HG02571 (cell line): ENCODE results near the gene BACH2.
"Not testable (repeated sequence)": the region's sequence is repeated elsewhere in the genome, so short reads cannot be mapped to it uniquely, and the experiment has no call there.

Experiments used
- ATAC-seq: cut with Tn5 transposase; IDR thresholded peaks from one replicate; pipeline ENCODE4 v1.9.1; 2021; ENCODE audit warnings: mild to moderate bottlenecking, moderate library complexity; ENCODE audit not compliant: unreplicated experiment

BACH2 gene

DNA sequence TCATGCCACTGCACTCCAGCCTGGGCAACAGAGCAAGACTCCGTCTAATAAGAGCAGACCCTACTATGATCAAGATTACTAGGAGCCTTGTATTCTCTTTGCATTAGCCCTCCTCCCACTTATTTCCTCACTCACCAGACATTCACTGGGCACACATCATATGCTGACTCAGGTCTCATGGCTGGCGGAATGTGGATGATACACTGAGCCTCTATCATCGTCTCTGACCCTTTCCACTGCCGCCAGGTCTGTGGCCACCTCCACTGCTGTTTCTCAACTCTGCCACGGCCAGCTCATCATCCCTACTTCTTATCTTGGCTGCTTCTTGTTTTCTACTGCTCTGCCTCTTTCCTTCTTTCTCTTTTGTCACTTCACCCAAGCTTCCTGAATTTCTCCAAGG is 161.0 kb downstream of the BACH2 start:
- no peak for ATAC-seq

DNA sequence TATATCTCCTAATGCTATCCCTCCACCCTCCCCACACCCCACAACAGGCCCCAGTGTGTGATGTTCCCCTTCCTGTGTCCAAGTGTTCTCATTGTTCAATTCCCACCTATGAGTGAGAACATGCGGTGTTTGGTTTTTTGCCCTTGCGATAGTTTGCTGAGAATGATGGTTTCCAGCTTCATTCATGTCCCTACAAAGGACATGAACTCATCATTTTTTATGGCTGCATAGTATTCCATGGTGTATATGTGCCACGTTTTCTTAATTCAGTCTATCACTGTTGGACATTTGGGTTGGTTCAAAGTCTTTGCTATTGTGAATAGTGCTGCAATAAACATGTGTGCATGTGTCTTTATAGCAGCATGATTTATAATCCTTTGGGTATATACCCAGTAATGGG is 163.0 kb downstream of the BACH2 start:
- not testable (repeated sequence) for ATAC-seq

GRCh38 chr6:90131614-90132423 is 164.8 kb downstream of the BACH2 start:
- no peak for ATAC-seq

DNA sequence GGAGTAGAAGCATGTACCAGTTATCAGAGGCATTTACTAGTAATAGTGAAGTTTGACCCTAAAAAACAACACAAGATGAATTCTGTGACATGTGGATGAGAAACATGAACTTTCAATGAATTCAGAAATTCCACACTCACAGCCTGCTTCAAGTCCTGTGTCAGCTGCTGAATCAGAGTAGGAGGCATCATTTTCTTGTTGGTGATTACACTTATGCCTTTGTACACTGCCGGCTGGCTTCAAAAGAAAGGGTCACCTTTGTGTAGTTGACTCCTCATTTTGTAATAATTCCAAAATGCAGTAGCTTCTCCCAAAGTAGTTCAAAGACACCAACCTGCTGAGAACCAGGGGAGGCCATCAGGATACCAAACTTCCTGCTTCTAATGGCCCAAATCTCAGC is 165.5 kb downstream of the BACH2 start:
- no peak for ATAC-seq

GRCh38 chr6:90128687-90129086 is 168.0 kb downstream of the BACH2 start:
- not testable (repeated sequence) for ATAC-seq

DNA sequence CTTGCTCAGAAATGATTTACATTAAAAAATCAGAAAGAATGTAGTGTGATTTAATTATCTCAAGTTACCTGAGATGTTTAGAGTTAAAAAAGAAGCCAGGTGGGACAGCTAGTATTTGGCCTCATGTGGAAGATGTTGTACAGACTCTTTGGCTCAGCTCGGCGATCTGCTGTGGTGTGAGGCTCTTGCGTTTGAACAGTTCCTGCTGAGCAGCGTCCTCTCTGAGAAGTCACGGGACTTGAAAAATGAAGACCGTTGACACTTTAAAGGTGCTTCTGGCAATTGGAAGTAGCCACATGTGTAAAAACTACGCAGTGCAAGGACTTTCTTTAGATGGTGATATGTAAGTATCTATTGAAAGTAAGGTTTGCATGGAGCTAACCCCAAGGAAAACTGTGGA is 169.0 kb downstream of the BACH2 start:
- ATAC-seq: no peak

DNA sequence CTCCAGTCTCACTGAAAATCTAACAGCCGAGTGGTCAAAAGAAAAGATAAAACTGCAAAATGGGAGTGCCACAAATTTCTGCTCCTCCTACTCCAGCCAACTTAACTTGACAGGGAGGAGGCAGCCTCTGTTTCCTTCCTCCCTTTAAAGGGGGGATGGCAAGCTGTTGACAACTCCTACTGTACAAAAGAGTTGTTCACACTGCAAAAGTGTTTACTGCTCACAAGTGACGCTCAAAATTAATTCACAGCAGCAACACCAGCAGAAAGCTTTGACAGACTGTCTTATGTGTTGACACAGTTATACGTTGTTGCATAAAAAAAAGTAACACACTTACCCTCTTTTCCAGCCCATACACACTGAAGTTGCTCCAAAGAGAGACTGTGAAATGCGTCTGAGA is 169.8 kb downstream of the BACH2 start:
- no peak for ATAC-seq

- no peak for ATAC-seq
These were observed 170.5 kb downstream of the BACH2 start for GRCh38 chr6:90126181-90126580.

GRCh38 chr6:90124874-90125510 is 171.7 kb downstream of the BACH2 start:
- ATAC-seq: no peak

DNA sequence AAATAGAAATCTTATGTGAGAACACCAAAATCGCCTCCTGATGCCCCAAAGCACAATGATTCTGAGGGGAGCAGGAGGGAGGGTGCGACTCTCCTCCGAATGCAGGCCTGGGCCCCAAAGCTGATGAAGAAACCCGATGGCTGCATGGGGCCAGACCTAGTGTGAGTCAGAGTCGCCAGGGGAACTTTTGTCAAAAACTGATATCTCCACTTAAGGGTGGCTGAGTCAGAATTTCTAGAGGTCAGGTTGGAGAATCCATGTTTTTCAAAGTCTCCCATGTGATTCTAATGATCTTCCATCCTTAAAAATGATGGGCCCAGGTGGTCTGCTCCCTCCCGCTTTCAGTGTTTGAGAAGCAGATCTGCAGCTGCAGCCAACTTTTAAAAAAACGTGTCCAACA is 172.8 kb downstream of the BACH2 start:
- no peak for ATAC-seq

DNA sequence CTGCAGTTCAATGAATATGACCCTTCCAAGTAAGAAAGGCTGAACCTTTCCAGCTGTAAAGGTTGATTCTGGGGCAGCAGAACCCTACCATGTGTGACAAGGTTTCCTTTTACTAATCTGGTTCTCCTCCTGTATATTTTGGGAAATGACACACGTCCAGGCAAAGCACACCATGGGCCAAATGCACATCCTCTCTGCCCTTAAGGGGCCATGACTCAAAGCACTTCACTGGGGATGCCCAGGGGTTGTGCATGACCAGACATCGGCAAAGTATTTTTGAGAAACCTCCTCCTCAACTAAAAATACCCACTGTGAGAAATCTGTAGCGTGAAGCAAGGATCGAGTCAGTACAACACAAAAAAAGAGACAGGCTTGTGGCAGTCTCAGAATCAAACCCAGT is 174.7 kb downstream of the BACH2 start:
- ATAC-seq: no peak

- ATAC-seq: no peak
These were observed 176.3 kb downstream of the BACH2 start for GRCh38 chr6:90120327-90120726.

DNA sequence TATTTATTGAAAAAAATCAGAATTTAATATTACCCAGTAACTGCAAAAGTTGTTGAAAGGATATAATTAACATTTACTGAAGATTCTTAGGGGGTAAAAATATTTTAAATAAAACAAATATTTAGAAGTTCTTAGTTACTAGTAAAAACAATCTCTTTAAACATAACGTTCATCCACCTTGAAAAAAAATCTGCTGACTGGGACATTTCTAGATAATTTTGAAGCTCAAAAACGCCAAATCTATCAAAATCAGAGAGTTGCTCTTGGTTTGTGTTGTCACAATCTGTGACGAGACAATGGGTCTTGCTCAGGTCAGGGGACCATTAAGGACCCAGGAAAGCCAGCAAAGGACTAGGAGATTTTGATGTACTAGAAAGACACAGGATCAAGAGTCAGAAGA is 177.0 kb downstream of the BACH2 start:
- ATAC-seq: no peak

- ATAC-seq: no peak
These were observed 178.1 kb downstream of the BACH2 start for GRCh38 chr6:90118581-90118980.

DNA sequence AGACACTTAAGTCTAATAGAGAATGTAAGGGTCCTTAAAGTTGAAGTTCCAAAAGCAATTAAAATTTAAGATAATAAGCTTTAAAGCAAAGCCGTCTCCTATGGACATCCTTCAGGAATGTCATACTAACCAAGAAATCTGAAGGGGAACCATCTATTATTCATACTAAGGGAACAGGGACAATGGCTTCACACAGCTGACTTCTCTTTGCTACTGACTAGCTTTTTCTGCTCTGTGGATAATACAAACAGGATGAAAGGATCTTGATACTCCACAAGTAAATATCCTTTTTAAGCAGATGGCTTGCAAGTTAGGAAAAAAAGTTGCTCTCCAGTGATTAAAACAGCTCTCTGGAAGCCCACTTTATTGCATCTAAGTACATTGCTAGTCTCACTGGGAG is 178.6 kb downstream of the BACH2 start:
- no peak for ATAC-seq

GRCh38 chr6:90116126-90116525 is 180.5 kb downstream of the BACH2 start:
- not testable (repeated sequence) for ATAC-seq

DNA sequence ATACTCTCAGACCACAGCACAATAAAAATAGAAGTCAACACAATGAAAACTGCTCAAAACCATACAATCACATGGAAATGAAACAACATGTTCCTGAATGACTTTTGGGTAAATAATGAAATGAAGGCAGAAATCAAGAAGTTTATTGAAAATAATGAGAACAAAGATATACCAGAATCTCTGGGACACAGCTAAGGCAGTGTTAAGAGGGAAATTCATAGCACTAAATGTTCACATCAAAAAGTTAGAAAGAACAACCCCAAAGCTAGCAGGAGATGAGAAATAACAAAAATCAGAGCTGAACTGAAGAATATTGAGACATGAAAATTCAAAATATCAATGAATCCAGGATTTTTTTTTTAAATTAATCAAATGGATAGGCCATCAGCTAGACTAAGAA is 183.3 kb downstream of the BACH2 start:
- no peak for ATAC-seq

DNA sequence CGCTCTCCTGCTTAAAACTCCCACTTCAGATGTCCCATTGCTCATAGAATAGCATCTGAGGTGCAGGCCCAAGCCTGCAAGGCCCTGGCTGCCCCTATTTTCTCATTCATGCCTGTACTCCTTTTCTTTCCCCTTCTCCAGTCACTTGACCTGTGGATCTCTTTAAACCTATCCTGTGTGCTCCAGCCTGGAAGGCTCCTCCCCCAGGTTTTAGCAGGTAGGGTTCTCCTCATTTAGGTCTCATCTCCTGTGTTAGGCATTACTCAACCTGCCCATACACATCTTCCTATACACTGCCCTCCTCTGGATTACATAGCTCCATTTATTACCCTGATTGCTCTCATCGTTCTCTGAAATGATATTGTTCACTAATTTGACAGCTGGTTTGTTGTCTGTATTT is 185.3 kb downstream of the BACH2 start:
- no peak for ATAC-seq

DNA sequence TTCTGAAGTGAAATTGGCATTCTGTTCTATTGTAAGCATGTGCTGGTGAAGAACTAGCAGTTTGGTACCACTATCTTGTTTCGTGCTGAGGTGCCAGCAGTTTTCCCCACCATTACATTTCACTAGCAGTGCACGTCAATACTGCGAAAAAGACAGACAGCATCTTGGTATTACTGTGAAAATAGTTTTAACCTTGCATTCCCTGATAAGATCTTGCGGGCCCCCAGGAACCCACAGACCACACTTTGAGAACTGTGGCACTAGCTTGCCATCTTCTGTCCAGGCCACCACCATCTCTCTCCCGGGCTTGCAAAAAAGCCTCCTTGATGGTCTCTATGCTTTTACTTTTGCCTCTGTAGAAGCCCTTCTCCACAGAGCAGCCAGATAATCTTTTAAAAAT is 185.7 kb downstream of the BACH2 start:
- ATAC-seq: no peak

- ATAC-seq: no peak
These were observed 187.5 kb downstream of the BACH2 start for GRCh38 chr6:90109141-90109540.

GRCh38 chr6:90107771-90108282 is 188.8 kb downstream of the BACH2 start:
- peak; percentile 81 for ATAC-seq

- no peak for ATAC-seq
These were observed 189.3 kb downstream of the BACH2 start for GRCh38 chr6:90107371-90107770.
